ENCODE results near the gene MPDZ.

The MPDZ gene

GRCh38 chr9:13128266-13128860, 151.1 kb downstream of the MPDZ start:
- Histone ChIP-seq H3K27me3 (ENCODE audit: control insufficient read depth in 1 of 2, insufficient read depth in 2 of 2, low read length in 2 of 2) (no peaks in the 10 kb centered on the region), H3K9ac (ENCODE audit: low read length) (no peak overlapping the region), H3K27ac (ENCODE audit: low read depth, low read length) (no peak overlapping the region), H3K4me1 (ENCODE audit: insufficient read depth, low read length) (no peaks in the 10 kb centered on the region), H3K4me3 (ENCODE audit: low read depth in 1 of 2, low read length in 2 of 2) (no peak overlapping the region), H3K36me3 (ENCODE audit: insufficient read depth, low read length) (peaks cover 21% of the 10 kb centered on the region), H3K9me3 (ENCODE audit: low read length) (no peaks in the 10 kb centered on the region)

DNA sequence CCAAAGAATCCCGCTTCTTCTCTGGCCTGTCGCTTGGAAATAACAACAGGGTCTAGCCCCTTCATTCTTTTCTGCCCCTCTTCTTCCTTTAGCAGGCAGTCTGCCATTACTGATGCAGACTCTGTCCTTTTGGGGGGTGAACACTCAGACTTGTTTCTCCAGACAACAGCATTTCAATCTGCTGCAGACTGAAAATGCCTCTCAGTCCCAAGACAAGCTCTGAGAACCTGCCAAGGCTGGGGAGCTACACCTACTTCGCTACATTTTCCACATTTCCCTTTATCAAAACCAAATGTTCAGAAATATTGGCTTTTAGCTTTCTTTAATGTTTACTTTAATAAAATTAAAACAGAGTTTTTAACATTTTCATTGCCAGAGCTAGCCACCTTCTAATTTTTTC, 152.4 kb downstream of the MPDZ start:
- Histone ChIP-seq H3K4me1 (ENCODE audit: insufficient read depth, low read length) (no peaks in the 10 kb centered on the region), H3K27ac (ENCODE audit: low read depth, low read length) (no peak overlapping the region), H3K9ac (ENCODE audit: low read length) (no peak overlapping the region), H3K4me3 (ENCODE audit: low read depth in 1 of 2, low read length in 2 of 2) (no peak overlapping the region), H3K9me3 (ENCODE audit: low read length) (no peaks in the 10 kb centered on the region), H3K36me3 (ENCODE audit: insufficient read depth, low read length) (peaks cover 24% of the 10 kb centered on the region), H3K27me3 (ENCODE audit: control insufficient read depth in 1 of 2, insufficient read depth in 2 of 2, low read length in 2 of 2) (no peaks in the 10 kb centered on the region)

DNA sequence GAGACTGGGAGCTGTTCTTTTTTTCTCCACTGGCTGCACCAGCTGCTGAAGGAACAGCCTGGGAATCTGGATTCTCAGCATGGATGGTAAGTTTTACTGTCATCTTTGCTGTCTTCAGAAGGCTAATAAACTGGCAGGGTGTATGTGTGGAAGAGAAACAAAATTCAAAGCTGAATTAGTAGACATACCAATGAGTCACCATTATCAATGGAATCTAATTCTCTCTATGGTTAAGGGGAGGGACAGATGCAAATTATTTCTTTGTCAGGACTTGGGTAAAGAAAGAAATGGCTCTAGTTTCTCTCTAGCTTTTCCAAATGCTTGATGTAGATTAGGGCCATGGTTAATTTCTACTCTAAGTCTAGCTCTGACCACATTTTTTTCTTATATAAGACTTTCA, 154.2 kb downstream of the MPDZ start:
- no peak overlapping the region for H3K4me3 ChIP-seq (ENCODE audit: low read depth in 1 of 2, low read length in 2 of 2)
- H3K4me1 ChIP-seq (ENCODE audit: insufficient read depth, low read length) = no peaks in the 10 kb centered on the region
- peaks cover 31% of the 10 kb centered on the region for H3K36me3 ChIP-seq (ENCODE audit: insufficient read depth, low read length)
- H3K9me3 ChIP-seq (ENCODE audit: low read length) = no peaks in the 10 kb centered on the region
- no peak overlapping the region for H3K9ac ChIP-seq (ENCODE audit: low read length)
- H3K27ac ChIP-seq (ENCODE audit: low read depth, low read length) = no peak overlapping the region
- no peaks in the 10 kb centered on the region for H3K27me3 ChIP-seq (ENCODE audit: control insufficient read depth in 1 of 2, insufficient read depth in 2 of 2, low read length in 2 of 2)

DNA sequence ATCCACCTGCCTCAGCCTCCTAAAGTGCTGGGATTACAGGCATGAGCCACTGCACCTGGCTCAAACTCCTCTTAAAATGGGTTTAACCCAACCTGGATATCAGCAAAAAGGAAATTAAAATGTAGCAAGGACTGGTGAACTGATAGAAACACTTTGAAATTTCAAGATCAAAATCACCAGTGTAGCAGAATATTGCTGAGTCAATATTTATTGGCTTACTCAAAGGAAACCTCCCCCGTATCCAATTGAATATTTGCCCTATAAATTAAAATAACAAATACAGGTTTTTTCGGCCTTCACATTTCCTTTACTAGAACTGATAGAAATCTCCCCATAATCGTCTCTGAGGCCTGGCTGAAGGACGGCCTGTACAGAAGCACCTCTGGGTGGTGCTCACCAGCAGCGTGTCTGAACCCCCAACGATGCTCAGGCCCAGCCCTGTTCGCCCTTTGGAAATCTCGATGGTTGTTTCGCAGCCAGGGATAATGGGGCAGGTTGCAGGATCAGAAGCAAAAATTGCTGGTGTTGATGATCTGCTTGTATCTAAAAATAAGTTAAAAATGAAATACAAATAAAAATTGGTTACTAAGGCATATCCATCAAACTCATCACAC, 156.6 kb downstream of the MPDZ start:
- Histone ChIP-seq H3K27ac (ENCODE audit: low read depth, low read length) (no peak overlapping the region), H3K36me3 (ENCODE audit: insufficient read depth, low read length) (peaks cover 32% of the 10 kb centered on the region), H3K27me3 (ENCODE audit: control insufficient read depth in 1 of 2, insufficient read depth in 2 of 2, low read length in 2 of 2) (no peaks in the 10 kb centered on the region), H3K9ac (ENCODE audit: low read length) (no peak overlapping the region), H3K4me1 (ENCODE audit: insufficient read depth, low read length) (no peaks in the 10 kb centered on the region), H3K4me3 (ENCODE audit: low read depth in 1 of 2, low read length in 2 of 2) (no peak overlapping the region), H3K9me3 (ENCODE audit: low read length) (no peaks in the 10 kb centered on the region)

GRCh38 chr9:13118313-13118712, 161.2 kb downstream of the MPDZ start:
- no peaks in the 10 kb centered on the region for H3K4me1 ChIP-seq (ENCODE audit: insufficient read depth, low read length)
- no peaks in the 10 kb centered on the region for H3K9me3 ChIP-seq (ENCODE audit: low read length)
- H3K9ac ChIP-seq (ENCODE audit: low read length) = no peak overlapping the region
- H3K27ac ChIP-seq (ENCODE audit: low read depth, low read length) = no peak overlapping the region
- H3K4me3 ChIP-seq (ENCODE audit: low read depth in 1 of 2, low read length in 2 of 2) = no peak overlapping the region
- peaks cover 22% of the 10 kb centered on the region for H3K36me3 ChIP-seq (ENCODE audit: insufficient read depth, low read length)
- no peaks in the 10 kb centered on the region for H3K27me3 ChIP-seq (ENCODE audit: control insufficient read depth in 1 of 2, insufficient read depth in 2 of 2, low read length in 2 of 2)

DNA sequence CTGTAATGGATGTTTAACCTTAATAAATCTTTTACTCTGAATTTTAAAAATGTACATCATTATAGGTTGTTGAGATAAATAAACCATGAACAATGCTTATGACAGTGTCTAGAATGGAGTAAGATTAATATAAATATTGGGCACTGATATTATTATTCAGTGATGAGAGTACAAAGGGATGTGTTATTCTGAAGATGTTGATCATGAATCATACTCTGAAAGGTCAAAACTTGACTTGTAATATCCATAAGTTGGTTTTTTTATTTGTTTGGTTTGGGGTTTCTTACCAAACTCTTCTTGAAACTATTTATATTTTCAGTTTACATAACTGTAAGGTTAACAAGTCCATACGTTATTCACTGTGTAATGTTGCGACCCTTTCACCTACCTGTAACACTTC, 163.2 kb downstream of the MPDZ start:
- H3K9ac ChIP-seq (ENCODE audit: low read length) = no peak overlapping the region
- H3K9me3 ChIP-seq (ENCODE audit: low read length) = no peaks in the 10 kb centered on the region
- no peak overlapping the region for H3K27ac ChIP-seq (ENCODE audit: low read depth, low read length)
- H3K36me3 ChIP-seq (ENCODE audit: insufficient read depth, low read length) = peaks cover 19% of the 10 kb centered on the region
- H3K4me3 ChIP-seq (ENCODE audit: low read depth in 1 of 2, low read length in 2 of 2) = no peak overlapping the region
- H3K27me3 ChIP-seq (ENCODE audit: control insufficient read depth in 1 of 2, insufficient read depth in 2 of 2, low read length in 2 of 2) = no peaks in the 10 kb centered on the region
- H3K4me1 ChIP-seq (ENCODE audit: insufficient read depth, low read length) = peaks cover 3% of the 10 kb centered on the region

DNA sequence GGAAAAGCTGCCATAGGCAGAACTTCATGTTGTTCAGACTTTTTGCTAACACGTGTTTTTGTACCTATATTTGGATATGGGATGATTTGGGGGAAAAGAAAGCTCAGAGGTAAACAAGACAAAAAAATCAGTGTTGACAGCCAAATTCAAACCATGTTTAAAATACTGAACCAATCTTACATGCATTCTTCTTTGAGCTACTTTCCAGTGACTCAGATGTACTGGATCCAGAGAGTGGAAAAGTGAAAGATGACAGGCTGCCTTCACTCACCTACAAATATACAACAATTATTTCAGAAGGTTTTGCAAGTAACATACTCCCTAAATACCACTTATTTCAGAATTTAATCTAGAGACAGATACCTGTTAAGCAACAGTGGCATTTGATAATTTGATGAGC, 165.7 kb downstream of the MPDZ start:
- no peak overlapping the region for H3K4me3 ChIP-seq (ENCODE audit: low read depth in 1 of 2, low read length in 2 of 2)
- H3K27me3 ChIP-seq (ENCODE audit: control insufficient read depth in 1 of 2, insufficient read depth in 2 of 2, low read length in 2 of 2) = no peaks in the 10 kb centered on the region
- no peak overlapping the region for H3K27ac ChIP-seq (ENCODE audit: low read depth, low read length)
- peaks cover 11% of the 10 kb centered on the region for H3K4me1 ChIP-seq (ENCODE audit: insufficient read depth, low read length)
- H3K36me3 ChIP-seq (ENCODE audit: insufficient read depth, low read length) = peaks cover 31% of the 10 kb centered on the region
- H3K9ac ChIP-seq (ENCODE audit: low read length) = no peak overlapping the region
- no peaks in the 10 kb centered on the region for H3K9me3 ChIP-seq (ENCODE audit: low read length)

DNA sequence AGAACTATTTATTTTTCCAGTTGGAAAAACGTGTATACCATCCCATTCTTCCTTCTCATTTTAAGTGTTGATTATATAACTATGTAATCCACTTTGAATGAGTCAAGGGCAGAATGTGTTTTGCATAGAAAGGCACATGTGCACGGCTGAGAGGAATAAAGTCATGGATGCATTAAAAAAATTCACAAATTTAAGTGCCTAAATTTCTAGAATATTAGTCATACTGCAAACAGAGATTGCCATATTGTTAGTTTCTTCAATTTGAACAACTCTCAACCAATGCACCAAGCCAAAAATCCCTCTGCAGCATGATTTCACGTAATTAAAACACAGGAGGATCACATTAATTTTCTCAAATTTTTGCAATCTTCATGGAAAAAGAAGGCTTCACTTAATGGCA, 166.3 kb downstream of the MPDZ start:
- Histone ChIP-seq H3K9me3 (ENCODE audit: low read length) (no peaks in the 10 kb centered on the region), H3K4me3 (ENCODE audit: low read depth in 1 of 2, low read length in 2 of 2) (no peak overlapping the region), H3K27me3 (ENCODE audit: control insufficient read depth in 1 of 2, insufficient read depth in 2 of 2, low read length in 2 of 2) (no peaks in the 10 kb centered on the region), H3K27ac (ENCODE audit: low read depth, low read length) (no peak overlapping the region), H3K9ac (ENCODE audit: low read length) (no peak overlapping the region), H3K36me3 (ENCODE audit: insufficient read depth, low read length) (peaks cover 34% of the 10 kb centered on the region), H3K4me1 (ENCODE audit: insufficient read depth, low read length) (peaks cover 11% of the 10 kb centered on the region)

- Histone ChIP-seq H3K36me3 (ENCODE audit: insufficient read depth, low read length) (peaks cover 43% of the 10 kb centered on the region), H3K4me1 (ENCODE audit: insufficient read depth, low read length) (peaks cover 11% of the 10 kb centered on the region), H3K9ac (ENCODE audit: low read length) (no peak overlapping the region), H3K27me3 (ENCODE audit: control insufficient read depth in 1 of 2, insufficient read depth in 2 of 2, low read length in 2 of 2) (no peaks in the 10 kb centered on the region), H3K27ac (ENCODE audit: low read depth, low read length) (no peak overlapping the region), H3K4me3 (ENCODE audit: low read depth in 1 of 2, low read length in 2 of 2) (no peak overlapping the region), H3K9me3 (ENCODE audit: low read length) (no peaks in the 10 kb centered on the region)
These were observed 167.7 kb downstream of the MPDZ start for GRCh38 chr9:13111778-13112177.

DNA sequence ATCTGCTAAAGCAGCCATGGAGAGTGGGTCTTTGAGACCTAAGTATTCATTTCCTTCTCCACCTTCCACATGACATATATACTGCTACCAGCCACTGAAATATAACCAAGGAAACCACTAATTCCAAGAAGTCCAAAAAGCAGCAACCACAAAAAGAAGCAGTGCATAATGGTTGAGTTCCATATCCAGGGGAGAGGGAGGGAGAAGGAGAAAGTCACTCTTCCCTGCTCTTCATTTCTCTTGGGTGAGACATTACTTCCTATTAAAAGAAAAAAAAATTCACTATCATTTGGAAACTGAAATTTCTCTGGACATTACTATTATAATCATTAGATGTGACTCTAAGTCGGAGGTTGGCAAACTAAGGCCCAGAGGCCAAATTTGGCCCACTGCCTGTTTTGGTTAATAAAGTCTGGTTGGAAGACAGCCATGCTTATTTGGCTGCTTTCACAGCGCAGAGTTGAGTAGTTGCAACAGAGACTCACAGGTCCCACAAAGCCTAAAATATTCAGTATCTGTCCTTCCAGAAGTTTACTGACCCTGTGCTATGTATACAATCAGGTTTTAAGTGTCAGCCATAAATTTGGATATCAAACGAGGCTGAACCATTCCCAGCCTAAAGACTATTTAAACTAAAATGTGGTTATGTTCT, 168.6 kb downstream of the MPDZ start:
- Histone ChIP-seq H3K36me3 (ENCODE audit: insufficient read depth, low read length) (peaks cover 46% of the 10 kb centered on the region), H3K4me3 (ENCODE audit: low read depth in 1 of 2, low read length in 2 of 2) (no peak overlapping the region), H3K9me3 (ENCODE audit: low read length) (no peaks in the 10 kb centered on the region), H3K27ac (ENCODE audit: low read depth, low read length) (no peak overlapping the region), H3K9ac (ENCODE audit: low read length) (no peak overlapping the region), H3K4me1 (ENCODE audit: insufficient read depth, low read length) (peaks cover 11% of the 10 kb centered on the region), H3K27me3 (ENCODE audit: control insufficient read depth in 1 of 2, insufficient read depth in 2 of 2, low read length in 2 of 2) (no peaks in the 10 kb centered on the region)

- Histone ChIP-seq H3K27me3 (ENCODE audit: control insufficient read depth in 1 of 2, insufficient read depth in 2 of 2, low read length in 2 of 2) (no peaks in the 10 kb centered on the region), H3K9me3 (ENCODE audit: low read length) (no peaks in the 10 kb centered on the region), H3K4me3 (ENCODE audit: low read depth in 1 of 2, low read length in 2 of 2) (no peak overlapping the region), H3K36me3 (ENCODE audit: insufficient read depth, low read length) (peaks cover 57% of the 10 kb centered on the region), H3K4me1 (ENCODE audit: insufficient read depth, low read length) (peaks cover 11% of the 10 kb centered on the region), H3K9ac (ENCODE audit: low read length) (no peak overlapping the region), H3K27ac (ENCODE audit: low read depth, low read length) (no peak overlapping the region)
These were observed 169.7 kb downstream of the MPDZ start for GRCh38 chr9:13109781-13110180.

- Histone ChIP-seq H3K27me3 (ENCODE audit: control insufficient read depth in 1 of 2, insufficient read depth in 2 of 2, low read length in 2 of 2) (no peaks in the 10 kb centered on the region), H3K36me3 (ENCODE audit: insufficient read depth, low read length) (peaks cover 56% of the 10 kb centered on the region), H3K4me3 (ENCODE audit: low read depth in 1 of 2, low read length in 2 of 2) (no peak overlapping the region), H3K9me3 (ENCODE audit: low read length) (no peaks in the 10 kb centered on the region), H3K9ac (ENCODE audit: low read length) (no peak overlapping the region), H3K27ac (ENCODE audit: low read depth, low read length) (no peak overlapping the region), H3K4me1 (ENCODE audit: insufficient read depth, low read length) (peaks cover 11% of the 10 kb centered on the region)
These were observed 172.5 kb downstream of the MPDZ start for GRCh38 chr9:13107008-13107407.

All from muscle layer of colon (tissue), 2 donors.